Kidney (tissue), 14 donors: ENCODE results near the gene RNASE8. TPM values are rescaled to one million over a fixed set of nuclear protein-coding genes. Genes with fewer than 3 reads are reported as not detected.

ENCODE experiments used
- DNase-seq, 5 donors: peaks; one replicate each; pipeline ENCODE4 v3.0.0-alpha.2; 2013 to 2020
- FAIRE-seq: peaks from 2 replicates; lab custom pipeline; 2012; peaks lifted over from hg19 to GRCh38; lab: Jason Lieb, UNC
- H3K27ac ChIP-seq, 2 donors: one replicate each; pipeline ENCODE4 v1.7.0; 2013; ENCODE audit warnings: low read depth in 2 of 2, low read length in 2 of 2, inconsistent platforms in 1 of 2
- H3K27me3 ChIP-seq: one replicate; pipeline ENCODE4 v1.7.1; 2013; ENCODE audit warnings: low read length, inconsistent platforms; ENCODE audit not compliant: control insufficient read depth, insufficient read depth
- H3K36me3 ChIP-seq, 3 donors: one replicate each; pipeline versions ENCODE4 v1.7.0 to v1.7.1; 2013; ENCODE audit warnings: low read length in 3 of 3, control low read depth in 1 of 3, inconsistent platforms in 1 of 3; ENCODE audit not compliant: insufficient read depth in 3 of 3, control insufficient read depth in 2 of 3
- H3K4me1 ChIP-seq, 3 donors: one replicate each; pipeline versions ENCODE4 v1.7.0 to v1.7.1; 2013; ENCODE audit warnings: low read length in 3 of 3, inconsistent platforms in 1 of 3, low read depth in 1 of 3; ENCODE audit not compliant: control insufficient read depth in 2 of 3, insufficient read depth in 2 of 3
- H3K4me3 ChIP-seq, 3 donors: one replicate each; pipeline versions ENCODE4 v1.7.0 to v1.8.1; 2013; ENCODE audit warnings: low read length in 3 of 3, control low read depth in 1 of 3, inconsistent platforms in 1 of 3
- H3K9ac ChIP-seq, 3 donors: one replicate each; pipeline versions ENCODE4 v1.7.0 to v1.7.1; 2013; ENCODE audit warnings: low read length in 3 of 3, control low read depth in 1 of 3, inconsistent platforms in 1 of 3
- H3K9me3 ChIP-seq, 3 donors: one replicate each; pipeline versions ENCODE4 v1.7.0 to v1.7.1; 2013; ENCODE audit warnings: low read length in 3 of 3, control low read depth in 1 of 3, inconsistent platforms in 1 of 3; ENCODE audit not compliant: control insufficient read depth in 2 of 3, insufficient read depth in 1 of 3
- CTCF ChIP-seq: IDR thresholded peaks from 3 replicates; pipeline ENCODE4 v1.5.1; 2012; ENCODE audit warnings: mild to moderate bottlenecking, moderate library complexity, borderline replicate concordance; ENCODE audit not compliant: insufficient read depth; ENCODE audit errors: extremely low read depth
- intact Hi-C: fragments of 100-400 bp; cut with DNase I; formaldehyde crosslinking; loops from one replicate; pipeline ENCODE4 v1.11.1; 2022
- polyA plus RNA-seq: library from polyadenylated mRNA; stranded (reverse); fragments of 350-450 nt; fragmentation: Illumina TruSeq; extraction: RNeasy Lipid Tissue Mini Kit (QIAGEN cat#74804); gene quantifications from one replicate; pipeline ENCODE4 v1.2.3, GENCODE V29; 2014; ENCODE audit warnings: low read depth, low replicate concordance; ENCODE audit not compliant: insufficient read depth
- total RNA-seq: library from RNA; stranded (reverse); fragmentation: NEBNext Ultra II Directional; extraction: Animal tissue kit (Norgen Biotek cat#: 25700); gene quantifications from one replicate; pipeline ENCODE4 v1.2.1, GENCODE V29; 2021
- donor health status: control.
- donor health status: control.
- donor health status: control.
- donor health status: control.
- donor health status: control.
- donor health status: DM: yes; HTN: yes; CAD: no.
- donor health status: Normal renal cell carcinoma (clear cell type).

RNASE8 gene
- total and polyA plus RNA-seq, 2 donors from 2014 or later: not detected

- Histone ChIP-seq H3K36me3 (peaks cover 0 to 7% (median 4%) of the 10 kb centered on the region in 3 donors), H3K9me3 (no peaks in the 10 kb centered on the region), H3K27ac (peak within 1 kb of the TSS; percentile 86 to 91), H3K27me3 (no peaks in the 10 kb centered on the region), H3K4me1 (peaks cover 6 to 14% (median 12%) of the 10 kb centered on the region in 3 donors), H3K4me3 (peak within 1 kb of the TSS; percentile 80 to 90 (median 82)), H3K9ac (peak within 1 kb of the TSS; percentile 78 to 87 (median 83))
- DNase-seq: peak in 2 of 5 donors; percentile 88 to 89
- FAIRE-seq: no peak
- no peak for TF ChIP-seq CTCF
- intact Hi-C loops: no loop called here
Observed at GRCh38 chr14:21070083-21070609, 12.5 kb downstream of the RNASE8 start, which contains the start of gene ARHGEF40. ARHGEF40 (plus strand) TSS chr14:21070304; CDS start chr14:21070397, 93 bp downstream.

- intact Hi-C loops: no loop called here
- peaks cover 6 to 14% (median 12%) of the 10 kb centered on the region in 3 donors for H3K4me1 ChIP-seq
- no peaks in the 10 kb centered on the region for H3K9me3 ChIP-seq
- H3K9ac ChIP-seq: peak overlapping the region; percentile 78 to 87 (median 83)
- no peaks in the 10 kb centered on the region for H3K27me3 ChIP-seq
- no peak for TF ChIP-seq CTCF
- DNase-seq (peak; percentile 78 to 90 (median 86)), FAIRE-seq (no peak)
- H3K36me3 ChIP-seq: peaks cover 3 to 10% (median 9%) of the 10 kb centered on the region in 3 donors
- H3K27ac ChIP-seq: peak overlapping the region; percentile 85 to 86
- peak overlapping the region; percentile 80 to 90 (median 82) for H3K4me3 ChIP-seq
Observed at GRCh38 chr14:21070610-21071224, 13.1 kb downstream of the RNASE8 start.

- DNase-seq (peak; percentile 93 to 97 (median 95)), FAIRE-seq (no peak)
- Histone ChIP-seq H3K9ac (peak overlapping the region; percentile 78 to 87 (median 83)), H3K9me3 (no peaks in the 10 kb centered on the region), H3K27me3 (no peaks in the 10 kb centered on the region), H3K4me3 (peak overlapping the region; percentile 80 to 90 (median 82)), H3K4me1 (peaks cover 6 to 14% (median 12%) of the 10 kb centered on the region in 3 donors), H3K27ac (peak overlapping the region; percentile 85 to 86), H3K36me3 (peaks cover 7 to 16% (median 16%) of the 10 kb centered on the region in 3 donors)
- intact Hi-C loops: no loop called here
- no peak for TF ChIP-seq CTCF
Observed at GRCh38 chr14:21071225-21072030, 13.8 kb downstream of the RNASE8 start.
